Endothelial cell of umbilical vein (primary cell): Measurements from ENCODE around the gene LMF1.

Experiments used
- CTCF ChIP-seq, 2 donors: IDR thresholded peaks; 1 replicate in 1 of 2; 2 replicates in 1 of 2; pipeline ENCODE4 v1.5.1; 2011; ENCODE audit warnings: low read length in 2 of 2, mild to moderate bottlenecking in 2 of 2, moderate library complexity in 2 of 2, control low read depth in 1 of 2, inconsistent platforms in 1 of 2, low read depth in 1 of 2; ENCODE audit not compliant: insufficient read depth in 1 of 2; ENCODE audit errors: extremely low read depth in 1 of 2
- MYC ChIP-seq: IDR thresholded peaks from one replicate; pipeline ENCODE4 v1.6.1; 2011; ENCODE audit warnings: mild to moderate bottlenecking, low read depth, low read length

DNA sequence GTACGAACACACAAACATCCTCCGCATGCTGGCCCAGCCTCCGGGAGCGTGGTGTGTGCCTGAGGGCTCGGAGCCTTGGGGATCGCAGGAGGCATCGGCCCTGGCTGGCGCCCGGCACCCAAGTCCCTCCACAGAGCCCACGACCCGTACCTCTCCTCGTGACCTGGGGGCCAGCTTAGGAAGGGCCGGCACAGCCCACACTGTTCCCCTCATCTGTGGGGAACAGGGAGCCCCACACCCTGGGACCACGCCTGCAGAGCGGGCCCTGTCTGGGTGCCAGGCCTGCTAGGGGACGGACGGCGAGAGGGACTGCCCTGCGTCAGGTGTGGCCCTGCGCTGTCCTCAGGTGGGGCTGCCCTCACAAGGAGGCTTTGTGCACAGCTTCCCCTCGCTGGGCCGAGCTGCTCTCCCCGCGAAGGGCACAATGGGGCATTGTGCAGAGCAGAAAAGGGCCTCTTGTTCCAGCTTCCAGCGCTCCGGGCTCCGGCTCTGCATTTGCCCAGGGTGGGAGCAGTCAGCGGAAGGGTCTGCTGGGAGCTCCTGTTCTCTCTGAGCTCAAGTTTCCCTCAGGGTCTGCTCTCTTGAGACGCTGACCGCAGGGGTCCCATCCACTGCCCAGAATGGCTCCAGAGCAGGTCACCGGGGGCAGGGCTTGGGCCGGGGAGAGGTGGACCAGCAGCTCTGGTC is 1.7 kb upstream of the LMF1 start:
- TF ChIP-seq MYC = no peak
- no peak for TF ChIP-seq CTCF (IDR thresholded peaks at IDR 0.05; ENCODE audit: extremely low read depth in 1 of 2, insufficient read depth in 1 of 2, low read depth in 1 of 2, low read length in 2 of 2)
